ENCODE data around the gene TSHB. TPM values are rescaled to one million over a fixed set of nuclear protein-coding genes. Genes with fewer than 3 reads are reported as not detected.

Gene TSHB
- total and polyA plus RNA-seq, 3 experiments from 2014 or later = not detected

- Mint-ChIP-seq H3K4me3 (no peak overlapping the region), H3K27me3 (peaks cover 0 to 5% of the 10 kb centered on the region in 2 donors), H3K27ac (peak overlapping the region in 1 of 8 donors; percentile 89), H3K4me1 (peaks cover 20 to 53% (median 23%) of the 10 kb centered on the region in 3 donors), H3K36me3 (no peaks in the 10 kb centered on the region), H3K9me3 (no peaks in the 10 kb centered on the region)
- Histone ChIP-seq H3K36me3 (ENCODE audit: insufficient read depth, low read length) (no peaks in the 10 kb centered on the region), H3K27me3 (ENCODE audit: insufficient read depth, low read length, poor library complexity, severe bottlenecking) (no peaks in the 10 kb centered on the region), H3K9me3 (ENCODE audit: low read length) (no peaks in the 10 kb centered on the region), H3K4me1 (ENCODE audit: insufficient read depth, low read length) (peaks cover 9% of the 10 kb centered on the region), H3K4me3 (ENCODE audit: low read length) (no peak overlapping the region), H3K27ac (ENCODE audit: low read depth, low read length) (no peak overlapping the region)
- ChIA-PET CTCF (interaction anchor here (1.3 to 2.2 kb wide), 2 partner anchors 14 to 28 kb away, joined by 5 read pairs; no protein-coding TSS in a partner anchor), POLR2A (interaction anchor here (0.6 kb wide), 1 partner anchor 31 kb away, joined by 5 read pairs; no protein-coding TSS in a partner anchor)
- DNase-seq = no peak
These were observed 41.5 kb downstream of the TSHB start for GRCh38 chr1:115071012-115071664.

DNA sequence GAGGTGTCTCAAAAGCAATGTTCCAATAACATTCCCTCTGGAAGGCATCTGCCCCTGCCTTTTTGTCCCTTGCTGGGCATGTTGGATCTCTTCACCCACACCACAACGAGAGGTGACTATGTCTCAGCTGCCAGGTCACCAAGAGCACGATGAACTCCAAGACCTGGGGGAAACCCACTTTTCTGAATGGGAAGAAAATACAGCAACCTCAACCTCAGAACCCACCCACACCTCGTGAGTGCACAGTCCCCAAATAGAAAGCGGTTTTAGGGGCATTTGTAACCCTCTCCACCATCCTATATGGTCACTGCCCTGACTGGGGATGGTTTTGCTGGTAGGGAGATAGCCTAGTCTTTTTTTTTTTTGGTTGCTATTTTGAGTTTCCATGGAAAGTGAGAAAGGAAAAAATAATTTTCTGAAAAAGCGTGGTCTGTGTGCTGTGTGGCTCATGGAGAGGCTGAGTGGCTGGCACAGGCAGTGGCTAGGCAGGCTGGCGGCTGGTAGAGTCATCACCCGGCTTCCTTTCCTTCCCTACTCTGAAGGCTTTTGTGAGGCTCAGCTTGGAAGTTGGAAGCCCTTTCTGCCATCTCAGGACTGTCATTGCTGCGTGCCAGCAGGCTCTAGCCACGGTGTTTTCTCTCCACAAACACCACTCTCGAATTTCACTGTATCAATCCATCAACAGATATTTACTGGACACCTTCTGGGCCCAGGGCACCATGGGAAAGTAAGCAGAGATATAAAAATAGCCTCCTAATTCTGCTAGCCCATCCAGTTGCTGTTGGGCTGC lies 43.9 kb downstream of the TSHB start:
- no peak for DNase-seq
- H3K9me3 Mint-ChIP-seq = no peaks in the 10 kb centered on the region
- H3K4me3 Mint-ChIP-seq = no peak overlapping the region

DNA sequence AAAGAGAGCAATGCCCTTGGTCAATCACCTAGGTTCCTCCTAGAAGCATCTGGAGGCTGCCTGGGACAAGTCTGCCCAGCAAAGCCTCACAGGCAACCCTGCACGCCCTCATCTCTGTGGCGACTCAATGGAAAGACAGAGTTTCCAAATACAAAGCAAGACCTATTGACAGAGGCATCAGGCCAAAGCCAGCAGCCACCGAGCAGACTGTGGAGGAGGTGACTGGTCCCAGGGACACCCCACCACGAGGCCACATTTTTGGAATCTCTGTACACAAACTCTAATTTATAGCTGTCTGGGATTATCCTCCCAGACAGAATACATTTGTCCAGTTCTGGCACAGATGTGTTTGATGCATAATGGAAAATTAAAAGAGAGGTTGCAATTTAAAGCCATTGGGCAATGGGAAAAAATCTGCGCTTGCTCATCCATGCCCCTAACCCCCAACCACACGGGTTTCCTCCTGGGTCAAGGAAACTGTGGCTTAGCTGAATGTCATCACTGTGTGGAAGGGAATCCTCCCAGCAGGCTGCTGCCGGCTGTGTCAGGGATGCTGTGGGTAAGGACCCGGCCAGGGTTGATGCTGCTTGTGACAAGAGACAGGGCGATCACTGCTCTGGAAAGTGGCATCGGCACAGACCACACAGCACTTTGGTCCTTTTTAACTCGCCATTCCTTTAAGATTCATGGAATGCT lies 45.4 kb downstream of the TSHB start:
- CTCF ChIA-PET = interaction anchor here (1.5 kb wide), 1 partner anchor 22 kb away, joined by 3 read pairs; no protein-coding TSS in a partner anchor
- Mint-ChIP-seq H3K9me3 (no peaks in the 10 kb centered on the region), H3K4me3 (no peak overlapping the region), H3K36me3 (peaks cover 0 to 1% (median 0%) of the 10 kb centered on the region in 3 donors), H3K27me3 (peaks cover 0 to 8% of the 10 kb centered on the region in 2 donors), H3K4me1 (peaks cover 18 to 48% (median 19%) of the 10 kb centered on the region in 3 donors), H3K27ac (no peak overlapping the region)
- H3K27ac ChIP-seq (ENCODE audit: low read depth, low read length) = no peak overlapping the region
- H3K27me3 ChIP-seq (ENCODE audit: insufficient read depth, low read length, poor library complexity, severe bottlenecking) = no peaks in the 10 kb centered on the region
- H3K4me3 ChIP-seq (ENCODE audit: low read length) = no peak overlapping the region
- DNase-seq = no peak
- peaks cover 9% of the 10 kb centered on the region for H3K4me1 ChIP-seq (ENCODE audit: insufficient read depth, low read length)
- POLR2A ChIA-PET = no interaction called here
- no peaks in the 10 kb centered on the region for H3K9me3 ChIP-seq (ENCODE audit: low read length)
- no peaks in the 10 kb centered on the region for H3K36me3 ChIP-seq (ENCODE audit: insufficient read depth, low read length)

More for the DNA sequence above, 43.9 kb downstream of the TSHB start:
- ChIA-PET POLR2A (no interaction called here), CTCF (no interaction called here)
- Histone ChIP-seq H3K4me3 (ENCODE audit: low read length) (no peak overlapping the region), H3K9me3 (ENCODE audit: low read length) (no peaks in the 10 kb centered on the region), H3K36me3 (ENCODE audit: insufficient read depth, low read length) (no peaks in the 10 kb centered on the region), H3K4me1 (ENCODE audit: insufficient read depth, low read length) (peaks cover 9% of the 10 kb centered on the region), H3K27ac (ENCODE audit: low read depth, low read length) (no peak overlapping the region), H3K27me3 (ENCODE audit: insufficient read depth, low read length, poor library complexity, severe bottlenecking) (no peaks in the 10 kb centered on the region)
- H3K27ac Mint-ChIP-seq = peak overlapping the region in 2 of 8 donors; percentile 29 to 88
- H3K36me3 Mint-ChIP-seq = no peaks in the 10 kb centered on the region
- peaks cover 0 to 8% of the 10 kb centered on the region in 2 donors for H3K27me3 Mint-ChIP-seq
- peaks cover 20 to 53% (median 24%) of the 10 kb centered on the region in 3 donors for H3K4me1 Mint-ChIP-seq

- CTCF ChIA-PET = no interaction called here
These were observed 46.8 kb downstream of the TSHB start for GRCh38 chr1:115076384-115076915.

GRCh38 chr1:115077286-115077983 lies 47.8 kb downstream of the TSHB start:
- no peaks in the 10 kb centered on the region for H3K27me3 ChIP-seq (ENCODE audit: insufficient read depth, low read length, poor library complexity, severe bottlenecking)
- no peak for DNase-seq
- no peaks in the 10 kb centered on the region for H3K36me3 ChIP-seq (ENCODE audit: insufficient read depth, low read length)
- no peaks in the 10 kb centered on the region for H3K4me1 ChIP-seq (ENCODE audit: insufficient read depth, low read length)
- H3K4me3 Mint-ChIP-seq = no peak overlapping the region
- peaks cover 0 to 8% of the 10 kb centered on the region in 2 donors for H3K27me3 Mint-ChIP-seq
- CTCF ChIA-PET = no interaction called here
- POLR2A ChIA-PET = no interaction called here
- H3K36me3 Mint-ChIP-seq = peaks cover 0 to 4% (median 0%) of the 10 kb centered on the region in 3 donors
- no peak overlapping the region for H3K4me3 ChIP-seq (ENCODE audit: low read length)
- no peaks in the 10 kb centered on the region for H3K9me3 Mint-ChIP-seq
- no peak overlapping the region for H3K27ac Mint-ChIP-seq
- no peaks in the 10 kb centered on the region for H3K9me3 ChIP-seq (ENCODE audit: low read length)
- peaks cover 7 to 24% (median 7%) of the 10 kb centered on the region in 3 donors for H3K4me1 Mint-ChIP-seq
- no peak overlapping the region for H3K27ac ChIP-seq (ENCODE audit: low read depth, low read length)

More at GRCh38 chr1:115076384-115076915, 46.8 kb downstream of the TSHB start:
- peaks cover 3% of the 10 kb centered on the region for H3K4me1 ChIP-seq (ENCODE audit: insufficient read depth, low read length)
- no peaks in the 10 kb centered on the region for H3K36me3 ChIP-seq (ENCODE audit: insufficient read depth, low read length)
- peaks cover 7 to 34% (median 15%) of the 10 kb centered on the region in 3 donors for H3K4me1 Mint-ChIP-seq
- DNase-seq = no peak
- H3K4me3 Mint-ChIP-seq = no peak overlapping the region
- H3K27me3 ChIP-seq (ENCODE audit: insufficient read depth, low read length, poor library complexity, severe bottlenecking) = no peaks in the 10 kb centered on the region
- H3K9me3 Mint-ChIP-seq = no peaks in the 10 kb centered on the region
- H3K27ac ChIP-seq (ENCODE audit: low read depth, low read length) = no peak overlapping the region
- H3K4me3 ChIP-seq (ENCODE audit: low read length) = no peak overlapping the region
- POLR2A ChIA-PET = no interaction called here
- H3K27me3 Mint-ChIP-seq = peaks cover 0 to 8% of the 10 kb centered on the region in 2 donors
- no peaks in the 10 kb centered on the region for H3K9me3 ChIP-seq (ENCODE audit: low read length)
- H3K36me3 Mint-ChIP-seq = peaks cover 0 to 3% (median 0%) of the 10 kb centered on the region in 3 donors
- no peak overlapping the region for H3K27ac Mint-ChIP-seq

- H3K36me3 Mint-ChIP-seq = peaks cover 0 to 4% (median 0%) of the 10 kb centered on the region in 3 donors
- ChIA-PET POLR2A (no interaction called here), CTCF (no interaction called here)
- H3K27ac Mint-ChIP-seq = no peak overlapping the region
- Histone ChIP-seq H3K27me3 (ENCODE audit: insufficient read depth, low read length, poor library complexity, severe bottlenecking) (no peaks in the 10 kb centered on the region), H3K27ac (ENCODE audit: low read depth, low read length) (no peak overlapping the region), H3K36me3 (ENCODE audit: insufficient read depth, low read length) (no peaks in the 10 kb centered on the region), H3K4me1 (ENCODE audit: insufficient read depth, low read length) (no peaks in the 10 kb centered on the region), H3K4me3 (ENCODE audit: low read length) (no peak overlapping the region), H3K9me3 (ENCODE audit: low read length) (no peaks in the 10 kb centered on the region)
- no peak for DNase-seq
- peaks cover 0 to 7% of the 10 kb centered on the region in 2 donors for H3K27me3 Mint-ChIP-seq
- no peaks in the 10 kb centered on the region for H3K9me3 Mint-ChIP-seq
- H3K4me3 Mint-ChIP-seq = no peak overlapping the region
- H3K4me1 Mint-ChIP-seq = peaks cover 3 to 19% (median 7%) of the 10 kb centered on the region in 3 donors
These were observed 48.3 kb downstream of the TSHB start for GRCh38 chr1:115077984-115078330.

DNA sequence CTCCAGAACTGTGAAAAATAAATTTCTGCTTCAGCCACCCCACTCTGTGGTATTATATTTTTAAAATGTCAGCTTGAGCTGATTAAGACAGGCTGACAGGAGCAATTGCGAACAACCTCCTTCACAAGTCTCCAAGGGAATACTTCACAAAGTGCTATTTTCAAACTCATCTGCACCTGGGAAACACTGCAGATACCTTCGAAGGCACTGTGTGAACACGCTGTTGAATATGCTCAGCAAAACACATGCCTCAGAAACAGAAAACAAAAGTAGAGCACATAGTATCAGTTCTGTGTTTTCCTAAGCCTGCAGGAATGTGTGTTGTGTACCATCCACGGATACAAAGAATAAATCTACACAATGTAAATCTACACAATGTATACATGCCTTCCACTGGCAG lies 49.1 kb downstream of the TSHB start:
- no peak overlapping the region for H3K27ac ChIP-seq (ENCODE audit: low read depth, low read length)
- Mint-ChIP-seq H3K27ac (no peak overlapping the region), H3K9me3 (no peaks in the 10 kb centered on the region), H3K27me3 (peaks cover 0 to 7% of the 10 kb centered on the region in 2 donors), H3K4me1 (peaks cover 5 to 11% (median 7%) of the 10 kb centered on the region in 3 donors), H3K36me3 (peaks cover 0 to 4% (median 0%) of the 10 kb centered on the region in 3 donors), H3K4me3 (no peak overlapping the region)
- no peak for DNase-seq
- no peak overlapping the region for H3K4me3 ChIP-seq (ENCODE audit: low read length)
- H3K4me1 ChIP-seq (ENCODE audit: insufficient read depth, low read length) = no peaks in the 10 kb centered on the region
- ChIA-PET POLR2A (no interaction called here), CTCF (no interaction called here)
- no peaks in the 10 kb centered on the region for H3K9me3 ChIP-seq (ENCODE audit: low read length)
- H3K36me3 ChIP-seq (ENCODE audit: insufficient read depth, low read length) = no peaks in the 10 kb centered on the region
- no peaks in the 10 kb centered on the region for H3K27me3 ChIP-seq (ENCODE audit: insufficient read depth, low read length, poor library complexity, severe bottlenecking)
